OCI-LY7 (cell line): ENCODE results near the gene C17orf50. TPM values are rescaled to one million over a fixed set of nuclear protein-coding genes. Genes with fewer than 3 reads are reported as not detected.

Source experiments
- BruUV-seq: library from RNA; stranded (reverse); fragments of 400-500 nt; replicated peaks from 2 replicates; lab custom pipeline; 2021; lab: Mats Ljungman, UMichigan
- CTCF ChIA-PET: fragments of 300-600 bp; sonication (Branson Sonifier 250); formaldehyde crosslinking; loops from one replicate; lab custom pipeline; 2022; ENCODE audit warnings: antibody characterized with exemption; ENCODE audit not compliant: unreplicated experiment; lab: Charles Lee
- POLR2A ChIA-PET: fragments of 300-600 bp; sonication (Branson Sonifier 250); formaldehyde crosslinking; loops from one replicate; lab custom pipeline; 2022; ENCODE audit warnings: antibody characterized with exemption; lab: Charles Lee
- DNase-seq: peaks from one replicate; pipeline ENCODE4 v3.0.0-alpha.2; 2015; ENCODE audit warnings: low spot score
- H2AFZ ChIP-seq: fragments of 200-600 bp; sonication (generic), shearing (Covaris generic); 2 replicates; pipeline ENCODE4 v1.6.1; 2014; ENCODE audit warnings: mild to moderate bottlenecking, antibody characterized with exemption, low read length, moderate library complexity
- H3K27ac ChIP-seq: fragments of 200-600 bp; sonication (generic); 2 replicates; pipeline ENCODE4 v1.5.1; 2014; ENCODE audit warnings: mixed run types, low read depth, mild to moderate bottlenecking, moderate library complexity, low read length, inconsistent platforms; ENCODE audit not compliant: poor library complexity, severe bottlenecking
- H3K36me3 ChIP-seq: fragments of 200-600 bp; sonication (generic); 2 replicates; pipeline ENCODE4 v1.6.1; 2014; ENCODE audit warnings: mild to moderate bottlenecking, antibody characterized with exemption, low read length, moderate library complexity, mixed read lengths; ENCODE audit not compliant: insufficient read depth
- H3K4me1 ChIP-seq: fragments of 200-600 bp; sonication (generic); 2 replicates; pipeline ENCODE4 v1.5.1; 2014; ENCODE audit warnings: mild to moderate bottlenecking, low read length; ENCODE audit not compliant: insufficient read depth, poor library complexity, severe bottlenecking
- H3K4me2 ChIP-seq: fragments of 200-600 bp; sonication (generic); 2 replicates; pipeline ENCODE4 v1.6.1; 2014; ENCODE audit warnings: mild to moderate bottlenecking, low read length
- H3K4me3 ChIP-seq: fragments of 200-600 bp; sonication (generic); 2 replicates; pipeline ENCODE4 v1.5.1; 2014; ENCODE audit warnings: mild to moderate bottlenecking, low read depth, low read length; ENCODE audit not compliant: poor library complexity, severe bottlenecking
- H3K79me2 ChIP-seq: fragments of 200-600 bp; sonication (generic); 2 replicates; pipeline ENCODE4 v1.6.1; 2016; ENCODE audit warnings: low read depth, mild to moderate bottlenecking, low read length, moderate library complexity, mixed read lengths; ENCODE audit not compliant: insufficient read depth
- H3K9me2 ChIP-seq: fragments of 200-600 bp; sonication (generic); 2 replicates; pipeline ENCODE4 v1.6.1; 2016; ENCODE audit warnings: mild to moderate bottlenecking, low read length, mixed read lengths; ENCODE audit not compliant: insufficient read depth
- H3K9me3 ChIP-seq: fragments of 200-600 bp; sonication (generic); 2 replicates; pipeline ENCODE4 v1.6.1; 2014; ENCODE audit warnings: mild to moderate bottlenecking, mixed run types, low read length, mixed read lengths
- H4K20me1 ChIP-seq: fragments of 200-600 bp; sonication (generic); 2 replicates; pipeline ENCODE4 v1.6.1; 2014; ENCODE audit warnings: mild to moderate bottlenecking, antibody characterized with exemption, low read length, moderate library complexity, mixed read lengths; ENCODE audit not compliant: insufficient read depth
- EZH2phosphoT487 ChIP-seq: fragments of 200-600 bp; sonication (generic); IDR thresholded peaks from 2 replicates; pipeline ENCODE4 v1.6.1; 2018; ENCODE audit warnings: low read depth, borderline replicate concordance, mild to moderate bottlenecking, mixed run types, antibody characterized with exemption, low read length, moderate library complexity, mixed read lengths
- intact Hi-C: fragments of 100-400 bp; cut with micrococcal nuclease; formaldehyde crosslinking; loops from one replicate; pipeline ENCODE4 v1.10.0; 2022; ENCODE audit not compliant: unreplicated experiment
- total RNA-seq, 2 experiments: library from RNA; depleted of rRNA in 1 of 2; stranded (reverse); fragments of >200 nt in 1 of 2; shearing (Covaris generic) in 1 of 2; gene quantifications; 2 replicates each; pipeline ENCODE4 v1.2.3, GENCODE V29; 2014 to 2022
- TF ChIP-seq, protein P1 (sequence below): fragments of 200-600 bp; sonication (generic); conservative IDR thresholded peaks from 2 replicates; pipeline ENCODE4 v1.5.1; 2014; ENCODE audit warnings: mild to moderate bottlenecking, antibody characterized with exemption, low read length, moderate library complexity, mixed read lengths

The C17orf50 gene
- total RNA-seq, 2 experiments from 2014 or later = not detected

DNA sequence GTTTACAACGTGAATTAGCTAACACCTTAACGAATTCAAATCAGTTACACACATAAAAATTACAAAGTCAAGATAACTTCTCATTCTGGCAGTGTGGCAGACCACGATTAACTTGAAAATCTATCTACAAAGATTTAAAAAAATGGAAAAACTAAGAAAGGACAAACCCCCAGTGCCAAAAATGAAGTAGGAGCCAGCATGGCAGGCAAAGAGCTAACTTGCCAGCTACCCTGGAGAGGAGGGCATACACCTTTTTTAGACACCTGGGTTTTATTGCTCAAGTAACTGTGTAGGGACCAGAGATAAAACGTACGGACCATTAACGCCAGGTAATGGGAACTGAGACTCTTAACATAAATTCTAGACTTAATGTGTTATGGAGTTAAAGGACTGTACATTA is 51.1 kb downstream of the C17orf50 start:
- Histone ChIP-seq H3K27ac (no peak overlapping the region), H3K36me3 (peaks cover 61% of the 10 kb centered on the region), H4K20me1 (peaks cover 53% of the 10 kb centered on the region), H2AFZ (no peak overlapping the region), H3K79me2 (peaks cover 74% of the 10 kb centered on the region), H3K4me2 (peak overlapping the region; percentile 91), H3K9me3 (no peaks in the 10 kb centered on the region), H3K9me2 (no peaks in the 10 kb centered on the region), H3K4me1 (peaks cover 34% of the 10 kb centered on the region), H3K4me3 (peak overlapping the region; percentile 91)
- ChIA-PET CTCF (no interaction called here), POLR2A (no interaction called here)
- intact Hi-C loops = no loop called here
- DNase-seq = no peak
- no TSS peak for BruUV-seq
- no peak for TF ChIP-seq EZH2phosphoT487
- TF ChIP-seq, protein P1, sequence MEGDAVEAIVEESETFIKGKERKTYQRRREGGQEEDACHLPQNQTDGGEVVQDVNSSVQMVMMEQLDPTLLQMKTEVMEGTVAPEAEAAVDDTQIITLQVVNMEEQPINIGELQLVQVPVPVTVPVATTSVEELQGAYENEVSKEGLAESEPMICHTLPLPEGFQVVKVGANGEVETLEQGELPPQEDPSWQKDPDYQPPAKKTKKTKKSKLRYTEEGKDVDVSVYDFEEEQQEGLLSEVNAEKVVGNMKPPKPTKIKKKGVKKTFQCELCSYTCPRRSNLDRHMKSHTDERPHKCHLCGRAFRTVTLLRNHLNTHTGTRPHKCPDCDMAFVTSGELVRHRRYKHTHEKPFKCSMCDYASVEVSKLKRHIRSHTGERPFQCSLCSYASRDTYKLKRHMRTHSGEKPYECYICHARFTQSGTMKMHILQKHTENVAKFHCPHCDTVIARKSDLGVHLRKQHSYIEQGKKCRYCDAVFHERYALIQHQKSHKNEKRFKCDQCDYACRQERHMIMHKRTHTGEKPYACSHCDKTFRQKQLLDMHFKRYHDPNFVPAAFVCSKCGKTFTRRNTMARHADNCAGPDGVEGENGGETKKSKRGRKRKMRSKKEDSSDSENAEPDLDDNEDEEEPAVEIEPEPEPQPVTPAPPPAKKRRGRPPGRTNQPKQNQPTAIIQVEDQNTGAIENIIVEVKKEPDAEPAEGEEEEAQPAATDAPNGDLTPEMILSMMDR = no peak

GRCh38 chr17:35812456-35812855 is 51.8 kb downstream of the C17orf50 start:
- ChIA-PET POLR2A (interaction anchor here (0.5 kb wide), 1 partner anchor 20 kb away, joined by 3 read pairs; no protein-coding TSS in a partner anchor), CTCF (no interaction called here)
- Histone ChIP-seq H4K20me1 (peaks cover 60% of the 10 kb centered on the region), H2AFZ (no peak overlapping the region), H3K4me2 (peak overlapping the region; percentile 91; the same call in 1 of the 2 replicates), H3K4me3 (no peak overlapping the region), H3K4me1 (peaks cover 33% of the 10 kb centered on the region), H3K36me3 (peaks cover 68% of the 10 kb centered on the region), H3K9me3 (no peaks in the 10 kb centered on the region), H3K9me2 (no peaks in the 10 kb centered on the region), H3K27ac (no peak overlapping the region), H3K79me2 (peaks cover 81% of the 10 kb centered on the region)
- no peak for DNase-seq
- BruUV-seq = no TSS peak
- intact Hi-C loops = no loop called here
- TF ChIP-seq, protein P1 = no peak
- no peak for TF ChIP-seq EZH2phosphoT487

Other genes with a start within 250 kb of the C17orf50 start
- not detected in 2 replicates for gene SLFN12L, start 223.2 kb upstream of the C17orf50 start, total RNA-seq (2014; rRNA removed; shearing (Covaris generic))
- not detected in 2 replicates for gene SLFN12L, start 223.2 kb upstream of the C17orf50 start, total RNA-seq (2022)
- gene SLFN14, start 200.1 kb upstream of the C17orf50 start, total RNA-seq (2014; rRNA removed; shearing (Covaris generic)) = not detected in 2 replicates
- not detected in 2 replicates for gene SLFN14, start 200.1 kb upstream of the C17orf50 start, total RNA-seq (2022)
- gene PEX12, start 182.3 kb upstream of the C17orf50 start, total RNA-seq (2014; rRNA removed; shearing (Covaris generic)) = 4.3 and 6.8 TPM in 2 replicates
- gene PEX12, start 182.3 kb upstream of the C17orf50 start, total RNA-seq (2022) = 7.6 and 9.5 TPM in 2 replicates
- 28.9 and 51.5 TPM in 2 replicates for gene AP2B1, start 173.6 kb upstream of the C17orf50 start, total RNA-seq (2014; rRNA removed; shearing (Covaris generic))
- gene AP2B1, start 173.6 kb upstream of the C17orf50 start, total RNA-seq (2022) = 76.0 and 82.9 TPM in 2 replicates
- gene RASL10B, start 29.2 kb upstream of the C17orf50 start, total RNA-seq (2014; rRNA removed; shearing (Covaris generic)) = not detected in 2 replicates
- gene RASL10B, start 29.2 kb upstream of the C17orf50 start, total RNA-seq (2022) = not detected in 2 replicates
- gene GAS2L2, start 7.6 kb upstream of the C17orf50 start, total RNA-seq (2014; rRNA removed; shearing (Covaris generic)) = not detected in 2 replicates
- 0.21 TPM in 1 of 2 replicates, not detected in the other for gene GAS2L2, start 7.6 kb upstream of the C17orf50 start, total RNA-seq (2022)
- not detected in 2 replicates for gene MMP28, start 34.8 kb downstream of the C17orf50 start, total RNA-seq (2014; rRNA removed; shearing (Covaris generic))
- not detected in 2 replicates for gene MMP28, start 34.8 kb downstream of the C17orf50 start, total RNA-seq (2022)
- gene TAF15, start 48.6 kb downstream of the C17orf50 start, total RNA-seq (2014; rRNA removed; shearing (Covaris generic)) = 61.9 and 65.9 TPM in 2 replicates
- gene TAF15, start 48.6 kb downstream of the C17orf50 start, total RNA-seq (2022) = 256 and 279 TPM in 2 replicates
- not detected in 2 replicates for gene HEATR9, start 108.0 kb downstream of the C17orf50 start, total RNA-seq (2014; rRNA removed; shearing (Covaris generic))
- not detected in 2 replicates for gene HEATR9, start 108.0 kb downstream of the C17orf50 start, total RNA-seq (2022)
- gene CCL5, start 119.5 kb downstream of the C17orf50 start, total RNA-seq (2014; rRNA removed; shearing (Covaris generic)) = not detected in 2 replicates
- gene CCL5, start 119.5 kb downstream of the C17orf50 start, total RNA-seq (2022) = 0.41 and 0.88 TPM in 2 replicates
- 3.3 and 4.1 TPM in 2 replicates for gene RDM1, start 169.9 kb downstream of the C17orf50 start, total RNA-seq (2014; rRNA removed; shearing (Covaris generic))
- gene RDM1, start 169.9 kb downstream of the C17orf50 start, total RNA-seq (2022) = 11.0 and 16.4 TPM in 2 replicates
- gene LYZL6, start 182.8 kb downstream of the C17orf50 start, total RNA-seq (2014; rRNA removed; shearing (Covaris generic)) = not detected in 2 replicates
- not detected in 2 replicates for gene LYZL6, start 182.8 kb downstream of the C17orf50 start, total RNA-seq (2022)
- gene CCL16, start 220.6 kb downstream of the C17orf50 start, total RNA-seq (2014; rRNA removed; shearing (Covaris generic)) = not detected in 2 replicates
- gene CCL16, start 220.6 kb downstream of the C17orf50 start, total RNA-seq (2022) = not detected in 2 replicates
- not detected in 2 replicates for gene CCL14, start 225.8 kb downstream of the C17orf50 start, total RNA-seq (2014; rRNA removed; shearing (Covaris generic))
- gene CCL14, start 225.8 kb downstream of the C17orf50 start, total RNA-seq (2022) = not detected in 2 replicates
- not detected in 2 replicates for gene CCL15, start 240.7 kb downstream of the C17orf50 start, total RNA-seq (2014; rRNA removed; shearing (Covaris generic))
- gene CCL15, start 240.7 kb downstream of the C17orf50 start, total RNA-seq (2022) = not detected in 2 replicates